Fibroblast of lung (primary cell): ENCODE data around the gene PRPF38A.

Source experiments
- EZH2 ChIP-seq: IDR thresholded peaks from 2 replicates; pipeline ENCODE4 v1.5.1; 2012; ENCODE audit warnings: low read length, control low read depth, mild to moderate bottlenecking; ENCODE audit errors: missing control alignments
- TF ChIP-seq, protein P1 (sequence below), 2 donors: IDR thresholded peaks in 1 of 2; conservative IDR thresholded peaks in 1 of 2; 1 replicate in 1 of 2; 2 replicates in 1 of 2; pipeline ENCODE4 v1.5.1; 2011 to 2012; ENCODE audit warnings: low read length in 2 of 2, control low read depth in 1 of 2, inconsistent platforms in 1 of 2, low read depth in 1 of 2, mild to moderate bottlenecking in 1 of 2

GRCh38 chr1:52355436-52355835, 49.0 kb upstream of the PRPF38A start:
- TF ChIP-seq, protein P1, sequence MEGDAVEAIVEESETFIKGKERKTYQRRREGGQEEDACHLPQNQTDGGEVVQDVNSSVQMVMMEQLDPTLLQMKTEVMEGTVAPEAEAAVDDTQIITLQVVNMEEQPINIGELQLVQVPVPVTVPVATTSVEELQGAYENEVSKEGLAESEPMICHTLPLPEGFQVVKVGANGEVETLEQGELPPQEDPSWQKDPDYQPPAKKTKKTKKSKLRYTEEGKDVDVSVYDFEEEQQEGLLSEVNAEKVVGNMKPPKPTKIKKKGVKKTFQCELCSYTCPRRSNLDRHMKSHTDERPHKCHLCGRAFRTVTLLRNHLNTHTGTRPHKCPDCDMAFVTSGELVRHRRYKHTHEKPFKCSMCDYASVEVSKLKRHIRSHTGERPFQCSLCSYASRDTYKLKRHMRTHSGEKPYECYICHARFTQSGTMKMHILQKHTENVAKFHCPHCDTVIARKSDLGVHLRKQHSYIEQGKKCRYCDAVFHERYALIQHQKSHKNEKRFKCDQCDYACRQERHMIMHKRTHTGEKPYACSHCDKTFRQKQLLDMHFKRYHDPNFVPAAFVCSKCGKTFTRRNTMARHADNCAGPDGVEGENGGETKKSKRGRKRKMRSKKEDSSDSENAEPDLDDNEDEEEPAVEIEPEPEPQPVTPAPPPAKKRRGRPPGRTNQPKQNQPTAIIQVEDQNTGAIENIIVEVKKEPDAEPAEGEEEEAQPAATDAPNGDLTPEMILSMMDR (conservative IDR thresholded peaks at IDR 0.05 in 1 of 2, IDR thresholded peaks at IDR 0.05 in 1 of 2; ENCODE audit: low read depth in 1 of 2, low read length in 2 of 2), result no peak
- TF ChIP-seq EZH2, result no peak
